SK-N-MC (cell line): ENCODE measurements around the gene SIRPG.

Experiments
- DNase-seq: peaks from one replicate; pipeline ENCODE4 v3.0.0-alpha.2; 2011; ENCODE audit warnings: low read depth, low spot score
- H3K27ac ChIP-seq: fragments of 200-600 bp; sonication (generic); 2 replicates; pipeline ENCODE4 v1.5.1; 2016; ENCODE audit warnings: mixed run types
- H3K36me3 ChIP-seq: fragments of 200-600 bp; sonication (generic); 2 replicates; pipeline ENCODE4 v1.6.1; 2017; ENCODE audit warnings: antibody characterized with exemption, low read length, mixed read lengths; ENCODE audit not compliant: insufficient read depth
- H3K4me3 ChIP-seq: fragments of 200-600 bp; sonication (generic); 2 replicates; pipeline ENCODE4 v1.5.1; 2016
- H3K9ac ChIP-seq: fragments of 200-600 bp; sonication (generic); 2 replicates; pipeline ENCODE4 v1.8.0; 2017; ENCODE audit warnings: mixed run types, mixed read lengths; ENCODE audit not compliant: insufficient read length
- H3K9me3 ChIP-seq: fragments of 200-600 bp; sonication (generic); 2 replicates; pipeline ENCODE4 v1.6.1; 2017; ENCODE audit warnings: low read depth, mild to moderate bottlenecking, antibody characterized with exemption, low read length, moderate library complexity, mixed read lengths
- EZH2 ChIP-seq: fragments of 200-600 bp; sonication (generic); IDR thresholded peaks from one replicate; pipeline ENCODE4 v1.6.1; 2017; ENCODE audit warnings: antibody characterized with exemption
- FOXP2 ChIP-seq: optimal IDR thresholded peaks from 2 replicates; pipeline ENCODE3; 2011; ENCODE audit warnings: mild to moderate bottlenecking, moderate library complexity; ENCODE audit not compliant: insufficient read depth; ENCODE audit errors: extremely low read length, control extremely low read depth
- POLR2AphosphoS5 ChIP-seq: IDR thresholded peaks from 2 replicates; pipeline ENCODE4 v1.6.1; 2012; ENCODE audit warnings: mild to moderate bottlenecking, low read depth, low read length, borderline replicate concordance

The SIRPG gene

DNA sequence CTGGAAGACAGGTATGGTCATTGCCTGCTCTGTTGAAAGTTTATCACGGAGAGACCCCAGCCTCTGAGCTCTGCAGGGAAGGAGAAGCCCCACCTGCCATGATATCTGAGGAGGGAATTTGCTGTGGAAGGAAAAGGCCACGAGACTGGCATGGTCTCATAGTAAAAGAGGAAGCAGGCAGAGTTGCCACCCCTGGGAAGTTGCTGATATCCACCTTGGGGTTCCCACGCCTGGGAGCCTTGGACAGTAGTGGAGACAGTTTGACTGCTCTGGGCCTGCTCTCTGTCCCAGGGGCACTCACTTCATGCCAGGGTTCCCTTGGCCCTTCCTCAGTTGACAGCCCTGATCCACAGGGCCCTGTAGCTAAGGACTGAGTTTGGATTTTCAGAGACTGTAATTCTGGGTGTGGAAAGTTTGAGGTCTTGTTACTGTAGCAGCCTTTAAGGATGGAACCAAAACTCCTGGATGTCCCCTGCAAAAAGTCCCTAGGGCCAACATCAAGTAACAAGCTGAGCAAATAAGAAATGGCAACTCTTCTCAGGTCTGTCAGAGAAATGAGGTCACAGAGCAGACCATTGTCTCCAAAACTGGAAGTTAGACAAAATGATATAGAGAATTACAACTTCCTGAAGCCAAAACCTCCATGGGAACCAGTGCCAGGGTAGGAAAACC, 30.9 kb downstream of the SIRPG start:
- H3K27ac ChIP-seq, result no peak overlapping the region
- no peak for TF ChIP-seq POLR2AphosphoS5
- no peak for TF ChIP-seq EZH2
- no peak for TF ChIP-seq FOXP2
- no peak overlapping the region for H3K4me3 ChIP-seq
- no peaks in the 10 kb centered on the region for H3K36me3 ChIP-seq
- DNase-seq, result no peak
- no peaks in the 10 kb centered on the region for H3K9me3 ChIP-seq
- no peak overlapping the region for H3K9ac ChIP-seq

DNA sequence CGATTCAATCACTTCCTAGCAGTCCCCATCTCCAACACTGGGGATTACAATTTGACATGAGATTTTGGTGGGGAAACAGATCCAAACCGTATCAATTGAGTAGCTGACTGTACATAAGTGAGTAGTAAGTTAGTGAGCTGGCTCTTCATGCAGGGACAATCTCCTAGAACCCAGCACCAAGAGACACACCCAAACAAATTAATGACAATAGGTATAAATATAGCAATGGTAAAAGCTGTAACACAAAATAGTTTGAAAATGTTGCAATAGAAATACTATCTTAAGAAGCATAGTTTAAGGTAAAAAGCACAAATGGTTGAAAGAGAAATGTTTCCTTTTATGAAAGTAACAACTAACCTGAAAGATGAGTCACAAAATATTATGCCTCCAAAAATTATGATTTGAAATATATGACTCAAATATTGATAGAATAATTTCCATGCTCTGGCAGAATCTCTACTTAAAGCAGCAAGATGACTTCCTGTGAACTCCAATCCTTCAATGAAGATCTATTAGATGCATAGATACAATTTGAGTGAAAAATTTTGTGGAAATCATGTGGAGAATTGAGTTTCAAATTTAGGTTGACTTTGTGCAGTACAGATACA, 32.4 kb downstream of the SIRPG start:
- DNase-seq, result no peak
- Histone ChIP-seq H3K9me3 (no peaks in the 10 kb centered on the region), H3K27ac (no peak overlapping the region), H3K36me3 (no peaks in the 10 kb centered on the region), H3K9ac (no peak overlapping the region), H3K4me3 (no peak overlapping the region)
- TF ChIP-seq EZH2 (no peak), FOXP2 (no peak), POLR2AphosphoS5 (no peak)

DNA sequence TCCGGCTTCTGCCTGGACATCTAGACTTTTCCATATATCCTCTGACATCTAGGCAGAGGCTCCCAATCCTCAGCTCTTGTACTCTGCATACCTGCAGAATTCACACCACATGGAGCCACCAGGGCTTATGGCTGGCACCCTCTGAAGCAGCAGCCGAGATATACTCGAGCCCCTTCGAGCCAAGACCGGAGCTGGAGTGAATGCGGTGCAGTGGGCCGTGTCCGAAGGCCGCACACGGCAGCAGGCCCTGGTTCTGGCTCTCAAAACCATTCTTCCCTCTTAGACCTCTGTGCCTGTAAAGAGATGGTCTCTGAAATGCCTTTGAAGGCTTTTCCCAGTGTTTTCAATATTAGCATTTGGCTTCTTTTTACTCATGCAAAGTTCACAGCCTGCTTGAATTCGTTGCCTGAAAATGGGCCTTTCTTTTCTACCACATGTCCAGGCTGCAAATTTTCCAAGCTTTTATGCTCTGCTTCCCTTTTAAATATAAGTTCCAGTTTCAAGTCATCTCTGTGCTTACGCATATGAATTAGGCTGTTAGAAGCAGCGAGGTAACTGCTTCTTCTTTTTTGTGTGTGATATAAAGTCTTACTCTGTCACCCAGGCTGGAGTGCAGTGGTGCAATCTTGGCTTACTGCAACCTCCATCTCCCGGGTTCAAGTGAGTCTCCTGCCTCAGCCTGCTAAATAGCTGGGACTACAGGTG, 33.9 kb downstream of the SIRPG start:
- Histone ChIP-seq H3K36me3 (no peaks in the 10 kb centered on the region), H3K9me3 (no peaks in the 10 kb centered on the region), H3K4me3 (no peak overlapping the region), H3K9ac (no peak overlapping the region), H3K27ac (no peak overlapping the region)
- no peak for TF ChIP-seq EZH2
- TF ChIP-seq POLR2AphosphoS5, result no peak
- no peak for TF ChIP-seq FOXP2
- DNase-seq, result no peak

DNA sequence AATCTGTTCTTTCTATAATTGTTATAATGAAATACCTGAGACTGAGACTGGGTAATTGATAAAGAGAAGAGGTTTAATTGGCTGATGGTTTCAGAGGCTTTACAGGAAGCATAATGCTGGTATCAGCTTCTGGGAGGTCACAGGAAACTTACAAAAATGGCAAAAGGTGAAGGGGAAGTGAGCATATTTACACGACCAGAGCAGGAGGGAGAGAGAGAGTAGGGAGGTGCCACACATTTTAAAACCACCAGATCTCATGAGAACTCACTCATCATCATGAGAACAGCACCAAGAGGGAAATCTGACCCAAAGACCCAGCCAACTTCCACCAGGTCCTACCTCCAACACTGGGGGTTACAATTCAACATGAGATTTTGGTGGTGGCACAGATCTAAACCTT, 35.1 kb downstream of the SIRPG start:
- H3K27ac ChIP-seq, result no peak overlapping the region
- H3K9me3 ChIP-seq, result no peaks in the 10 kb centered on the region
- no peak for DNase-seq
- H3K36me3 ChIP-seq, result no peaks in the 10 kb centered on the region
- no peak overlapping the region for H3K9ac ChIP-seq
- no peak for TF ChIP-seq FOXP2
- no peak overlapping the region for H3K4me3 ChIP-seq

DNA sequence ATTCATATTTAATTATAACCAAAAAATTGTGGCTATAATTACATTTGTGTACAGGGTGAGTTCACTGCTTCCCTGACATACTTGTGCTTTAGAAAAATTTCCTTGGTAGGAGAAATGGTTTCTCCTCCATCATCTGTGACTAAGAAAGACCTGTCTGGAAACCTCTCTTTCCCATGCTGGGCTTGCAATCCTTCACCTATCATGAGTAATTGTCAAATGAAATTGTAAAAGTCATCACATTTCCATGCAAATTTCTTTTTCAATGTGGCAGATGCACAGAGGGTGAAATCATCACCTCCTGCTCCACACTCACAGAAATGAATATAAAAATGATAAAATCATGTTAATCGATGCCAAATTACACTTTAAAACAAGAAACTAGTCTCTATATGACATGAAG, 36.3 kb downstream of the SIRPG start:
- no peak for DNase-seq
- TF ChIP-seq POLR2AphosphoS5, result no peak
- no peak for TF ChIP-seq FOXP2
- no peak for TF ChIP-seq EZH2
- Histone ChIP-seq H3K36me3 (no peaks in the 10 kb centered on the region), H3K9me3 (no peaks in the 10 kb centered on the region), H3K4me3 (no peak overlapping the region), H3K27ac (no peak overlapping the region), H3K9ac (no peak overlapping the region)

DNA sequence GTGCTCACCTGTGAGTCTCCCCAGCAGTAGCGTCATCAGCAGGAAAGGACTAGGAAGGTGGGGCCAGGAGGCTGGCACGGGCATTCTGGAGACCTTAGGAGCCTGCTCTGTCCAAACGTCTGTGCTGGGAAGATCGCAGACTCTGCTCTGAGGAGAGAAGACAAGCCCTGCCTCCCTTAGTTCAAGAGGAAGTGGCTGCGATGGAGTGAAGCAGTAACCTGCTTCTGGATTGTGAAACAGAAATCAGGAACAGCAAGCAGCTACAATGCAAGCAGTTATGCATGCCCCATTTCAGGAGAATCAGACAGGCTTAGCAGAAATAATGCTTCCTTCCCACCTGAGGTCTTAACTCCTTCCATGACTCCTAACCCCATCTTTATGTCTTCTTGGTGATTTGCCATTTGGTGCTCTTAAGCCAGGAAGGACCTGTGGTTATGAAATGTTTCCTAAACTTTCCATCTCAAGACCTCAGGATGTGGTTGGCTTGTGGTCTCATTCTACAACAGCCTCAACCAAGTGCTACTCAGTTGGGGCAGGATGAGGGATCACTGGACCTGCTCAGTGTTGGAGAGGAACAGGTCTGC, 37.6 kb downstream of the SIRPG start, which contains the start of gene SIRPB1:
Gene SIRPB1 (minus strand): TSS at position 149 of the 584 bp plus-strand sequence. CDS start 65 bp downstream, at position 84.
- Histone ChIP-seq H3K36me3 (no peaks in the 10 kb centered on the region), H3K9me3 (no peaks in the 10 kb centered on the region), H3K9ac (no peak within 1 kb of the TSS), H3K4me3 (no peak within 1 kb of the TSS), H3K27ac (no peak within 1 kb of the TSS)
- no peak for DNase-seq
- no peak for TF ChIP-seq EZH2
- TF ChIP-seq POLR2AphosphoS5, result no peak
- TF ChIP-seq FOXP2, result no peak

DNA sequence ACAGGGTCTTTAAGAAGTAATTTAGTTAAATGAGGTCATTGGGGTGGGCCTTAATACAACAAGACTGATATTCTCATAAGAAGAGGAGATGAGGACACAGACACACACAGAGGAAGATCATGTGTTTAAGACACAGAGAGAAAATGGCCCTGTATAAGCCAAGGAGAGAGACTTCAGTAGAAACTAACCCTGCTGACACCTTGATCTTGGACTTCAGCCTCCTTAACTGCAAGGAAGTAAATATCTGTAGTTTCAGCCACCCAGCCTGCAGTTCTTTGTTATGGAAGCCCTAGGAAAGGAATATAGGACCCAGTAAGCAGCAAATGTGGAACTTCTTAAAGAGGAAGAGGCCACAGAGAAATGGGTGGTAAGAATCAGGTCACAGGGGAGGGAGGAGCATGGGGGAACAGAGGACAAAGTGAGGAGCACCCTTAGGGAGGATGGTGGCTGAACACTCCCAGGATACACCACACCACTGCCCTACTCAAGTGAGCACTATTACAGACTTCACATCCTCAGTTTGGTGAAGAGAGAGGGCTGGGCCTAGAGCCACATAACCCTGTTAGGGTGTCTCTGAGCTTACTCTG, 38.5 kb downstream of the SIRPG start:
- DNase-seq, result no peak
- H3K27ac ChIP-seq, result no peak overlapping the region
- no peaks in the 10 kb centered on the region for H3K36me3 ChIP-seq
- no peak overlapping the region for H3K9ac ChIP-seq
- H3K9me3 ChIP-seq, result no peaks in the 10 kb centered on the region
- H3K4me3 ChIP-seq, result no peak overlapping the region
- TF ChIP-seq FOXP2, result no peak
- TF ChIP-seq EZH2, result no peak
- no peak for TF ChIP-seq POLR2AphosphoS5

DNA sequence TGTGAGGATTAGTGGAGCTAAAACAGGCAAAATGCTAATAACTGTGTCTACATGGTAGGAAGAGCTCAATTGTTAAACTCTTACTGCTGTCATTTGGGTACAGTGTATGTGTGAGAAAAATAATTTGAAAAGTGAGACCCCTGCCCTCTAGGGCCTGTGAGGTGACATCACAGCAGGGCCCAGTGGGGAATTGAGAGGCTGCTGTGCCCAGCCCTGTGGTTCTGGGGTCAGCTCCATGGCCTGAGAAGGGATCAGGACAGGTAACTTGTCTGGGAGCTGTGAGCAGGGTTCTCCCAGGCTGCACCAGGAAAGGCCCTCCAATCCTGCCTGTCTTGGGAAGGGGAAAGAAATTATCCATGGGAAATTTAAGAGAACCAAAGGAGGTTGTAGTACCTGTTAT, 39.1 kb downstream of the SIRPG start:
- H3K9ac ChIP-seq, result no peak overlapping the region
- no peak for TF ChIP-seq EZH2
- TF ChIP-seq FOXP2, result no peak
- no peak for TF ChIP-seq POLR2AphosphoS5
- DNase-seq, result no peak
- no peak overlapping the region for H3K4me3 ChIP-seq
- H3K27ac ChIP-seq, result no peak overlapping the region
- no peaks in the 10 kb centered on the region for H3K36me3 ChIP-seq
- no peaks in the 10 kb centered on the region for H3K9me3 ChIP-seq
